Subcutaneous abdominal adipose tissue (tissue), 5 donors: ENCODE results near the gene MFAP3L.

Source experiments
- H3K27ac ChIP-seq: one replicate; pipeline ENCODE4 v1.7.0; 2013; ENCODE audit warnings: low read depth, mild to moderate bottlenecking, inconsistent platforms, low read length, moderate library complexity
- H3K27me3 ChIP-seq, 5 donors: one replicate each; pipeline ENCODE4 v1.7.0; 2013; ENCODE audit warnings: low read length in 5 of 5, inconsistent platforms in 1 of 5; ENCODE audit not compliant: control insufficient read depth in 5 of 5, insufficient read depth in 4 of 5
- H3K36me3 ChIP-seq, 5 donors: one replicate each; pipeline ENCODE4 v1.7.0; 2013; ENCODE audit warnings: low read length in 5 of 5; ENCODE audit not compliant: control insufficient read depth in 5 of 5, insufficient read depth in 5 of 5
- H3K4me1 ChIP-seq, 5 donors: one replicate each; pipeline ENCODE4 v1.7.0; 2013; ENCODE audit warnings: low read length in 5 of 5, mild to moderate bottlenecking in 3 of 5, moderate library complexity in 1 of 5; ENCODE audit not compliant: control insufficient read depth in 5 of 5, insufficient read depth in 5 of 5
- H3K4me3 ChIP-seq, 5 donors: one replicate each; pipeline ENCODE4 v1.7.0; 2013; ENCODE audit warnings: low read length in 5 of 5, low read depth in 1 of 5
- H3K9ac ChIP-seq, 5 donors: one replicate each; pipeline ENCODE4 v1.7.0; 2013; ENCODE audit warnings: low read length in 5 of 5, mild to moderate bottlenecking in 4 of 5, moderate library complexity in 3 of 5
- H3K9me3 ChIP-seq, 5 donors: one replicate each; pipeline ENCODE4 v1.7.0; 2013; ENCODE audit warnings: low read length in 5 of 5; ENCODE audit not compliant: control insufficient read depth in 5 of 5
- donor health status: healthy.
- donor health status: healthy.
- donor health status: healthy.
- donor health status: healthy.
- donor health status: healthy.

Gene MFAP3L

GRCh38 chr4:170007113-170007512 is 19.1 kb downstream of the MFAP3L start:
- H3K9me3 ChIP-seq, result no peaks in the 10 kb centered on the region
- peaks cover 0 to 3% (median 0%) of the 10 kb centered on the region in 5 donors for H3K4me1 ChIP-seq
- peaks cover 0 to 3% (median 0%) of the 10 kb centered on the region in 5 donors for H3K36me3 ChIP-seq
- no peak overlapping the region for H3K27ac ChIP-seq
- no peak overlapping the region for H3K4me3 ChIP-seq
- H3K9ac ChIP-seq, result no peak overlapping the region
- H3K27me3 ChIP-seq, result no peaks in the 10 kb centered on the region

GRCh38 chr4:170005472-170005871 is 20.7 kb downstream of the MFAP3L start:
- Histone ChIP-seq H3K36me3 (peaks cover 0 to 3% (median 0%) of the 10 kb centered on the region in 5 donors), H3K27ac (no peak overlapping the region), H3K4me3 (no peak overlapping the region), H3K4me1 (peaks cover 0 to 3% (median 0%) of the 10 kb centered on the region in 5 donors), H3K9ac (no peak overlapping the region), H3K9me3 (no peaks in the 10 kb centered on the region), H3K27me3 (no peaks in the 10 kb centered on the region)

- peaks cover 0 to 3% (median 0%) of the 10 kb centered on the region in 5 donors for H3K36me3 ChIP-seq
- no peaks in the 10 kb centered on the region for H3K27me3 ChIP-seq
- H3K27ac ChIP-seq, result no peak overlapping the region
- H3K4me1 ChIP-seq, result peaks cover 0 to 3% (median 0%) of the 10 kb centered on the region in 5 donors
- H3K9ac ChIP-seq, result no peak overlapping the region
- H3K4me3 ChIP-seq, result no peak overlapping the region
- H3K9me3 ChIP-seq, result no peaks in the 10 kb centered on the region
Observed at GRCh38 chr4:170004651-170005295, 21.4 kb downstream of the MFAP3L start.

- peaks cover 0 to 3% (median 0%) of the 10 kb centered on the region in 5 donors for H3K36me3 ChIP-seq
- no peak overlapping the region for H3K9ac ChIP-seq
- H3K27me3 ChIP-seq, result no peaks in the 10 kb centered on the region
- no peaks in the 10 kb centered on the region for H3K9me3 ChIP-seq
- no peak overlapping the region for H3K4me3 ChIP-seq
- H3K4me1 ChIP-seq, result peaks cover 0 to 4% (median 0%) of the 10 kb centered on the region in 5 donors
- H3K27ac ChIP-seq, result no peak overlapping the region
Observed at GRCh38 chr4:170003071-170004070, 22.8 kb downstream of the MFAP3L start.

- Histone ChIP-seq H3K4me3 (no peak overlapping the region), H3K27me3 (no peaks in the 10 kb centered on the region), H3K27ac (no peak overlapping the region), H3K9me3 (no peaks in the 10 kb centered on the region), H3K36me3 (peaks cover 0 to 3% (median 0%) of the 10 kb centered on the region in 5 donors), H3K4me1 (peaks cover 0 to 4% (median 0%) of the 10 kb centered on the region in 5 donors), H3K9ac (no peak overlapping the region)
Observed at GRCh38 chr4:170001745-170002267, 24.4 kb downstream of the MFAP3L start.

- H3K4me3 ChIP-seq, result no peak overlapping the region
- peaks cover 0 to 3% (median 0%) of the 10 kb centered on the region in 5 donors for H3K36me3 ChIP-seq
- H3K4me1 ChIP-seq, result peaks cover 0 to 4% (median 0%) of the 10 kb centered on the region in 5 donors
- no peak overlapping the region for H3K27ac ChIP-seq
- no peaks in the 10 kb centered on the region for H3K27me3 ChIP-seq
- H3K9ac ChIP-seq, result no peak overlapping the region
- no peaks in the 10 kb centered on the region for H3K9me3 ChIP-seq
Observed at GRCh38 chr4:170001011-170001744, 25.0 kb downstream of the MFAP3L start.

GRCh38 chr4:169999923-170000322 is 26.3 kb downstream of the MFAP3L start:
- Histone ChIP-seq H3K36me3 (no peaks in the 10 kb centered on the region), H3K9me3 (no peaks in the 10 kb centered on the region), H3K4me3 (no peak overlapping the region), H3K27me3 (no peaks in the 10 kb centered on the region), H3K9ac (no peak overlapping the region), H3K27ac (no peak overlapping the region), H3K4me1 (peaks cover 0 to 4% (median 0%) of the 10 kb centered on the region in 5 donors)

GRCh38 chr4:169998981-169999380 is 27.2 kb downstream of the MFAP3L start:
- Histone ChIP-seq H3K27me3 (no peaks in the 10 kb centered on the region), H3K4me1 (peaks cover 0 to 4% (median 0%) of the 10 kb centered on the region in 5 donors), H3K36me3 (no peaks in the 10 kb centered on the region), H3K9ac (no peak overlapping the region), H3K27ac (no peak overlapping the region), H3K9me3 (no peaks in the 10 kb centered on the region), H3K4me3 (no peak overlapping the region)

GRCh38 chr4:169996379-169997240 is 29.6 kb downstream of the MFAP3L start:
- peaks cover 0 to 5% (median 0%) of the 10 kb centered on the region in 5 donors for H3K36me3 ChIP-seq
- no peaks in the 10 kb centered on the region for H3K9me3 ChIP-seq
- no peaks in the 10 kb centered on the region for H3K27me3 ChIP-seq
- H3K27ac ChIP-seq, result no peak overlapping the region
- H3K9ac ChIP-seq, result no peak overlapping the region
- H3K4me1 ChIP-seq, result peaks cover 0 to 4% (median 0%) of the 10 kb centered on the region in 5 donors
- no peak overlapping the region for H3K4me3 ChIP-seq
